ENCODE results near the gene UBE2D2. TPM values are rescaled to one million over a fixed set of nuclear protein-coding genes. Genes with fewer than 3 reads are reported as not detected.
"Not testable (repeated sequence)": the region's sequence is repeated elsewhere in the genome, so short reads cannot be mapped to it uniquely, and the experiment has no call there.

The UBE2D2 gene
- total RNA-seq, 1 donor from 2014 or later: 110 TPM

DNA sequence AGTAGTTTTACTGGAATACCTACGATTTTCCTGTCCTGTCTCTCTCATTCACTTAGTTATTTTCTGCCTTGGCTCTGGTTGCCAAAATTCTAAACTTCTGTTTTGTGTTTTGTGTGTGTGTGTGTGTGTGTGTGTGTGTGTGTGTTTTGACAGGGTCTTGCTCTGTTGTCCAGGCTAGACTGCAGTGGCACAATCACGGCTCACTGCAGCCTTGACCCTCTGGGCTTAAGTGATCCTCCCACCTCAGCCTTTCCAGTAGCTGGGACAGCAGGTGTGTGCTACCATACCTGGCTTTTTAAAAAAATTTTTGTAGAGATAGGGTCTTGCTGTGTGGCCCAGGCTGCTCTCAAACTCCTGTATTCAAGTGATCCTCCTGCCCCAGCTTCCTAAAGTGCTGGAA, 17.2 kb downstream of the UBE2D2 start:
- no peaks in the 10 kb centered on the region for H3K36me3 ChIP-seq
- intact Hi-C loops (cut with micrococcal nuclease): no loop called here
- DNase-seq: no peak
- TF ChIP-seq, protein P1, sequence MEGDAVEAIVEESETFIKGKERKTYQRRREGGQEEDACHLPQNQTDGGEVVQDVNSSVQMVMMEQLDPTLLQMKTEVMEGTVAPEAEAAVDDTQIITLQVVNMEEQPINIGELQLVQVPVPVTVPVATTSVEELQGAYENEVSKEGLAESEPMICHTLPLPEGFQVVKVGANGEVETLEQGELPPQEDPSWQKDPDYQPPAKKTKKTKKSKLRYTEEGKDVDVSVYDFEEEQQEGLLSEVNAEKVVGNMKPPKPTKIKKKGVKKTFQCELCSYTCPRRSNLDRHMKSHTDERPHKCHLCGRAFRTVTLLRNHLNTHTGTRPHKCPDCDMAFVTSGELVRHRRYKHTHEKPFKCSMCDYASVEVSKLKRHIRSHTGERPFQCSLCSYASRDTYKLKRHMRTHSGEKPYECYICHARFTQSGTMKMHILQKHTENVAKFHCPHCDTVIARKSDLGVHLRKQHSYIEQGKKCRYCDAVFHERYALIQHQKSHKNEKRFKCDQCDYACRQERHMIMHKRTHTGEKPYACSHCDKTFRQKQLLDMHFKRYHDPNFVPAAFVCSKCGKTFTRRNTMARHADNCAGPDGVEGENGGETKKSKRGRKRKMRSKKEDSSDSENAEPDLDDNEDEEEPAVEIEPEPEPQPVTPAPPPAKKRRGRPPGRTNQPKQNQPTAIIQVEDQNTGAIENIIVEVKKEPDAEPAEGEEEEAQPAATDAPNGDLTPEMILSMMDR (IDR thresholded peaks at IDR 0.05; ENCODE audit: borderline replicate concordance): no peak
- peaks cover 60% of the 10 kb centered on the region for H3K4me1 ChIP-seq
- no peaks in the 10 kb centered on the region for H3K27me3 ChIP-seq (ENCODE audit: low read depth)
- no peak overlapping the region for H3K4me3 ChIP-seq
- no peak overlapping the region for H3K27ac ChIP-seq (replicated peaks)
- no peaks in the 10 kb centered on the region for H3K9me3 ChIP-seq (replicated peaks)

DNA sequence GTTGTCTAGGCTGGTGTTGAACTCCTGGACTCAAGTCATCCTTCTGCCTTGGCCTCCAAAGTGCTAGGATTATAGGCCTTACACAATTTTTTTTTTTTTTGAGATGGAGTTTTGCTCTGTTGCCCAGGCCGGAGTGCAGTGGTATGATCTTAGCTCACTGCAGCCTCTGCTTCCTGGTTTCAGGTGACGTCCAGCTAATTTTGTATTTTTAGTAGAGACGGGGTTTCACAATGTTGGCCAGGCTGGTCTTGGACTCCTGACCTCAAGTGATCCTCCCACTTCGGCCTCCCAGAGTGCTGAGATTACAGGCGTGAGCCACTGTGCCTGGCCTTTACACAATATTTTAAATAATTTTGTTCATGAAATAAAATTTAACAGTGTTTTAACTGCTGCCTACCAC, 21.0 kb downstream of the UBE2D2 start:
- H3K27me3 ChIP-seq (ENCODE audit: low read depth); H3K36me3 ChIP-seq; DNase-seq; H3K27ac ChIP-seq (replicated peaks); H3K9me3 ChIP-seq (replicated peaks); intact Hi-C loops (cut with micrococcal nuclease); H3K4me3 ChIP-seq: not testable (repeated sequence)
- peaks cover 48% of the 10 kb centered on the region for H3K4me1 ChIP-seq

GRCh38 chr5:139584137-139584536, 23.0 kb downstream of the UBE2D2 start:
- Histone ChIP-seq H3K9me3 (replicated peaks) (no peaks in the 10 kb centered on the region), H3K36me3 (no peaks in the 10 kb centered on the region), H3K27ac (replicated peaks) (no peak overlapping the region), H3K4me3 (no peak overlapping the region), H3K27me3 (ENCODE audit: low read depth) (no peaks in the 10 kb centered on the region), H3K4me1 (peaks cover 42% of the 10 kb centered on the region)
- DNase-seq: no peak
- TF ChIP-seq, protein P1 (IDR thresholded peaks at IDR 0.05; ENCODE audit: borderline replicate concordance): no peak
- intact Hi-C loops (cut with micrococcal nuclease): no loop called here

DNA sequence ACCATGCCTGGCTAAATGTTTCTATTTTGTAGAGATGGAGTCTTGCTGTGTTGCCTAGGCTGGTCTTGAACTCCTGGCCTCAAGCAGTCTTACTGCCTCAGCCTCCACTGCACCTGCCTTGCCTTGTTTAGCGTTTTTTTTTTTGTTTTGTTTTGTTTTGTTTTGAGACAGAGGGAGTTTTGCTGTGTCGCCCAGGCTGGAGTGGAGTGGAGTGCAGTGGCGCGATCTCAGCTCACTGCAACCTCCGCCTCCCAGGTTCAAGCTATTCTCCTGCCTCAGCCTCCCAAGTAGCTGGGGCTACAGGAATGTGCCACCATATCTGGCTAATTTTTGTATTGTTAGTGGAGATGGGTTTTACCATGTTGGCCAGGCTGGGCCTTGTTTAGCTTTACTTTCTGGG, 27.0 kb downstream of the UBE2D2 start:
- H3K27me3 ChIP-seq (ENCODE audit: low read depth); H3K9me3 ChIP-seq (replicated peaks); H3K27ac ChIP-seq (replicated peaks); H3K4me3 ChIP-seq; intact Hi-C loops (cut with micrococcal nuclease); H3K36me3 ChIP-seq; DNase-seq: not testable (repeated sequence)
- H3K4me1 ChIP-seq: peaks cover 45% of the 10 kb centered on the region

DNA sequence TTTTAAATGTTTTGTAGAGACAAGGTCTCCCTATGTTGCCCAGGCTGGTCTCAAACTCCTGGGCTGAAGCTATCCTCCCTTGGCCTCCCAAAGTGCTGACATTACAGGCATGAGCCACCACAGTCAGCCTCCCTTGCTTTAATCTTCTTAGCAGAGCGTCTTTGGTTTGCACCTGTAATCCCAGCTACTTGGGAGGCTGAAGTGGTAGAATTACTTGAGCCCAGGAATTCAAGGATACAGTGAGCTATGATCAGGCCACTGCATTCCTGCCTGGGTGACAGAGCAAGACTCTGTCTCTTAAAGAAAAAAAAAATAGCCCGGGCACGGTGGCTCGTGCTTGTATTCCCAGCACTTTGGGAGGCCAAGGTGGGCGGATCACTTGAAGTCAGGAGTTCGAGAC, 27.8 kb downstream of the UBE2D2 start:
- Histone ChIP-seq H3K9me3 (replicated peaks) (no peaks in the 10 kb centered on the region), H3K4me1 (peaks cover 54% of the 10 kb centered on the region), H3K27me3 (ENCODE audit: low read depth) (no peaks in the 10 kb centered on the region), H3K27ac (replicated peaks) (no peak overlapping the region), H3K36me3 (no peaks in the 10 kb centered on the region), H3K4me3 (no peak overlapping the region)
- TF ChIP-seq, protein P1 (IDR thresholded peaks at IDR 0.05; ENCODE audit: borderline replicate concordance): no peak
- DNase-seq: no peak
- intact Hi-C loops (cut with micrococcal nuclease): no loop called here

- Histone ChIP-seq H3K4me1 (peaks cover 60% of the 10 kb centered on the region), H3K27ac (replicated peaks) (no peak overlapping the region), H3K27me3 (ENCODE audit: low read depth) (no peaks in the 10 kb centered on the region), H3K36me3 (no peaks in the 10 kb centered on the region), H3K9me3 (replicated peaks) (no peaks in the 10 kb centered on the region), H3K4me3 (no peak overlapping the region)
- intact Hi-C loops (cut with micrococcal nuclease): no loop called here
- TF ChIP-seq, protein P1 (IDR thresholded peaks at IDR 0.05; ENCODE audit: borderline replicate concordance): no peak
- DNase-seq: no peak
Measured at GRCh38 chr5:139592289-139592688, 31.1 kb downstream of the UBE2D2 start.

- DNase-seq; intact Hi-C loops (cut with micrococcal nuclease); H3K36me3 ChIP-seq; H3K4me3 ChIP-seq; H3K9me3 ChIP-seq (replicated peaks); H3K27ac ChIP-seq (replicated peaks); H3K27me3 ChIP-seq (ENCODE audit: low read depth): not testable (repeated sequence)
- peaks cover 57% of the 10 kb centered on the region for H3K4me1 ChIP-seq
Measured at GRCh38 chr5:139593076-139593475, 31.9 kb downstream of the UBE2D2 start.

All from left ventricle myocardium inferior (tissue), 1 donor.